ELF-1 (cell line): ENCODE data around the gene B4GALT1.
"Not testable (repeated sequence)": the region's sequence is repeated elsewhere in the genome, so short reads cannot be mapped to it uniquely, and the experiment has no call there.

Experiments
- DNase-seq: peaks from one replicate; pipeline ENCODE4 v3.0.0-alpha.2; 2016; ENCODE audit warnings: low read depth, low spot score

The B4GALT1 gene

DNA sequence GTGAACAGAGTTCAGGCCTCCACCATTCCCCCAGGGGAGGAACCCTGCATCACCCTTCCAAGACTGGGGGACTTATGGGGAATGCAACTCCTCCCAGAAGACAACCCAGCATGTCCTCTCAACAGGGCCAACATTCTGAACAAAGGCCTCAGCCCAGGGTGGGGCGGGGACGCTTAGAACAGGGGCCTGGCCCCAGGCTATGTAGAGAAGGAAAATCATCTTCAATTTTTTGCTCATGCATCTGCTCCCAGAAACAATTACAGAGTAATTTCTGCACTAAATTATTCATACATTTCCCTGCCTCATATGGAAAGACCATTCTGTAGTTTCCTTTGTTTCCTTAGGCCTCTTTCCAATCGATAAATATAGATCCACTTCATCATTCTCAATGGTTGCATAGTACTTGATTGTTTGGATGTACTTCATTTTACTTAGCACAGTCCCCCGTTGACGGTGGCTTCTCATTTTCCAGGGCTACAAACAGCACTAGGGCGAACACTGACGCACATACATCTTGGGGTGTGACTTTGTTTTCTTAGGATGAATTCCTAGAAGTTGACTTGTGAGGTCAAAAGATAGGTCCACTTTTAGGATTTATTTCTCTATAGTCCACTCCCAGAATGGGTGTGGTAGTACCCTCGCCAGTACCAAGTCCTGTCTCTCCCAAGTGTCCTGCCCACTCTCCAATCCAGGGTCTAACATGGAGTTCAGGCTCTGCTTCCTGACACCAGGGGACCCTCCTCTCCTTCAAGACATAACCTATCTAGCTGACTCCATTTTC is 63.4 kb downstream of the B4GALT1 start:
- DNase-seq: peak; percentile 42

GRCh38 chr9:33102551-33103210 is 64.5 kb downstream of the B4GALT1 start:
- DNase-seq: no peak

DNA sequence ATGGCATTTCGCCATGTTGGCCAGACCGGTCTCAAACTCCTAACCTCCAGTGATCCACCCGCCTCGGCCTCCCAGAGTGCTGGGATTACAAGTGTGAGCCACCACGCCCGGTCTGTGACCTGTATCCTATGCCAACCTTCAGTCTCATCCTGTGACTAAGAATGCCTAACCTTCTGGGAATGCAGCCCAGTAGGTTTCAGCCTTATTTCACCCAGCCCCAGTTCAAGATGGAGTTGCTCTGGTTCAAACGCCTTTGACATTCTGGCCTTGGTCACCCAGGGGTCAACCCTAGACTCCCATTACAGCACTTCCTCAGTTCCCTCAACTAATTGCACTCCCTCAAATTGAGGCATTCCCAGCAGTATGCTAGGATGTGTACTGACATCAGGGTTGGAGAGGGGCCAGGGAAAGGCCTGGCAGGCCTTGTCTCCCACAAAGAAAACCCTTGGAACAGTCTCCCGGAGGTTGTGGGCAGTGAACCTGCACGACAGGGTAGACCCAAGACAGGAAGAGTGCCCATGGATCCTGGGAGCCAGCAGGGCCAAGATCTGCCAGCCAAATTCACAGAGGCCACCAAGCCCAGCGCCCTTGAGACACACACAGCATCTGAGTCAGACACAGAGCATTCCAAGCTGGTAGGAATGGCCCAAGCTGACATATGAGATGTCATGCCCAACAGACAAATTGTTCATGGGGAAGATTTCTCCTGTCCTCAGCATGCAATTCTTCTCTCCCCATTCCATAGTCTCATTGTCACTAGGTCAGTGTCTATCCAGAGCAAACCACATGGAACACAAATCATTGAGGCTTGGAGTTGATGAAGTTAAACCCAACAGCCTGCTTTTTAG is 65.8 kb downstream of the B4GALT1 start:
- no peak for DNase-seq

DNA sequence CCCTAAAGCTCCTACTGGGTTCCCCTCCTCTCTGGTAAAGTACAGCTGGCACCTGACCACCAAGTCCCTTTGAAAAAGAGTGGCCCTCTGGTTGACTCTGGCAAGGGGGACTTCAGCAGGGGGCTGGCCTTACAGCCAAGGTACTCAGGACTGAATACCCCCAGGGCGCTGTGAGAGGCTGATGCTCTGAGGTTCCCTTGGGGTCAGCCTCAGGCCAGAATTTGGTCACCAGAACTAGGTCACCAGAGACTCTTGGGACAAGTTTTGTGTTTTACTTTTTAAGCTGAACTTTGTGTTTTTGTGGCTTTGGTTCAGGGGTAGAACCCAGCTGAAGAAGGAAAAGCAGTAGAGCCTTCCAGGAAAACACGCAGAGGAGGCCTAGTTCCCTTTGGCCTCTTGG is 67.4 kb downstream of the B4GALT1 start:
- no peak for DNase-seq

DNA sequence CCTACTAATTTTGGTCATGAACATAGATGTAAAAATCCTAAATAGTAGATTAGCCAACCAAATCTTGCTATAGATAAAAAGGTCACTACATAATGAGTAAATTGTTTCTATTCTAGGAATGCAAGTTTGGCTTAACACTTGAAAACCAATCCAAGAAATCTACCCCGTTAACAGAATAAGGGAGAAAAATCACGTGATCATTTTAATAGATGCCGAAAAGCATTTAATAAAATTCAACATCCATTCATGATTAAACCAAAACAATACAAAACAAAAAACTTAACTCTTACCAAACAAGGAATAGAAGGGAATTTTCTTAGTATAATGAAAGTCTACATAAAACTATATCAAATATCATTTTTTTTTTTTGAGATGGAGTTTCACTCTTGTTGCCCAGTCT is 69.9 kb downstream of the B4GALT1 start:
- DNase-seq: no peak

GRCh38 chr9:33092634-33093033 is 74.5 kb downstream of the B4GALT1 start:
- no peak for DNase-seq

GRCh38 chr9:33085672-33086071 is 81.5 kb downstream of the B4GALT1 start:
- not testable (repeated sequence) for DNase-seq

DNA sequence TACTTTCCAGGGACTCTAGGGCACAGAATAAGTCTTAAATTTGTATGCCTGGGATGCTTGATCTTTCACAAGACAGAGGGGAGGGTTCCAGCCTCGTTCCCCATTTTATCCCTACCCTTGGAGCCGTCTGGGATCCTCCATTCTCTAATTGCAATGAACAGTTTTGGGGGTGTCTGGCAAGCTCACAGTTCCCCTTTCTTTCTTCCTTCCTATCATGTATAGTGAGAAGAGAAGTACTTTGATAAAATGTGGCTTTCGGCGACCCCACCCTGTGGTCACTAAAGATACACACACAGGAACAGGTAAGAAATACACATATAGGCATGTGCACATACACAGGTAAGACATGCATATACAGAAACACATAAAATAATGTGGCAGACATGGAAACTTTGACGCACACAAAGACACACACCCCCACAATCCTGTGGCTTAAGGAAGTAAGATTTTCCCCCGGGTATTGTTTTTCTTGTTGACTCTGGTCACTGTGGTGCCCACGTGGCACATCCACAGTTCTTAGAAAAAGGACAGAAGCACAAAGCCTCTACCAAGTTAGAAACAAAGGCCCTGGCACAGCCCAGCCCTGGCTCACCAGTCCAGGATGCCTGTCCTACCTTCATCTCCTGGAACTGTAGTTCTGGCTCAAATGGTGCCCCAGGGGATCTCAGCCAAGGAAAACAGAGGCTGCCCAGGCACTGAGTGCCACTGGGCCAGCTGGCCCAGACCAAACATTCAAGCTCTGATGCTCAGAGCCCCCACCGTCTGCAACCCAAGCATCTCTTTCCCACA is 84.4 kb downstream of the B4GALT1 start:
- no peak for DNase-seq

GRCh38 chr9:33082128-33082527 is 85.0 kb downstream of the B4GALT1 start:
- DNase-seq: no peak

DNA sequence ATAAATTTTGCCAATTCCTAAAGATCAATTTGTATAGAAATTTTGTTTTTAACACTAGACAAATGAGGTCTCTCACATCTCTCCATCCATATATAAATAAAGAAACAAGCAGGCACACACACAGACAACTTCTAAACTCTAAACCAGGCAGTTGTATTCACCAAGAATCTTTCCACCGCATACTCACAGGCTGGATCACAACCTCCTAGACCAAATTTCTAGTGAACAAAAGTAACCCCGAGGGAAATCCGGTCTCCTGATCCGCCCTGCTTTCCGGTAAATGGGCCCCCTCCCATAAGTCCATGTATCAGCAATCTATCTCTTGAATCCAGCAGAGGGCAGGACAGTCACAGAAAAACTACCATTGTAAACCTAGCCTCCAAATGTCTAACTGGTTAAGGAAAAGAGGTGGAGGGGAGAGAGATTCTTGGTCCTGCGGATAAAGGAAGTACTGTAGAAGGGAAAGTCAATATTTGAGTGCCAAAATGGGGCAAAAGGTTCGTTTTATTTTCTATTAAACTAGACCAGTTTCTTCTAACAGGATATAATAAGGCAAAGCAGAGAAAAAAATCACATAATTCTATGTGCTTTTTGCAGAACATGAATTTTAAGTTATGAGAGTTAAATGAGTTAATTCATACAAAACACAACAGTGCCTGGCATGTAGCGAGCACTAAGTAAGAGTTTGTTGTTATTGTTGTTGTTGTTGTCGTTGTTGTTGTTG is 85.8 kb downstream of the B4GALT1 start:
- DNase-seq: peak; percentile 81

GRCh38 chr9:33080534-33080933 is 86.6 kb downstream of the B4GALT1 start:
- DNase-seq: no peak

- peak; percentile 100 for DNase-seq
Observed at GRCh38 chr9:33076046-33077004, 90.8 kb downstream of the B4GALT1 start, which contains the start of gene SMU1. Gene SMU1 (minus strand): TSS chr9:33076674. CDS start chr9:33076608, 66 bp downstream.

- no peak for DNase-seq
Observed at GRCh38 chr9:33068991-33069390, 98.1 kb downstream of the B4GALT1 start.

GRCh38 chr9:33065157-33066076 is 101.7 kb downstream of the B4GALT1 start:
- no peak for DNase-seq
